Hepatocyte (in vitro differentiated cells): ENCODE measurements around the gene RELCH. TPM values are rescaled to one million over a fixed set of nuclear protein-coding genes. Genes with fewer than 3 reads are reported as not detected.
"Not testable (repeated sequence)": the region's sequence is repeated elsewhere in the genome, so short reads cannot be mapped to it uniquely, and the experiment has no call there.

Experiments
- DNase-seq: peaks from one replicate; pipeline ENCODE4 v3.0.0-alpha.2; 2016; ENCODE audit warnings: low spot score
- H2AFZ ChIP-seq: fragments of 200-600 bp; sonication (generic); 2 replicates; pipeline ENCODE4 v1.6.0; 2016; ENCODE audit warnings: antibody characterized with exemption, mild to moderate bottlenecking
- H3K27ac ChIP-seq: fragments of 200-600 bp; sonication (generic); 2 replicates; pipeline ENCODE4 v1.5.1; 2016; ENCODE audit warnings: mild to moderate bottlenecking
- H3K27me3 ChIP-seq: fragments of 200-600 bp; sonication (generic); 2 replicates; pipeline ENCODE4 v1.6.1; 2016
- H3K36me3 ChIP-seq: fragments of 200-600 bp; sonication (generic); replicated peaks from 2 replicates; pipeline ENCODE4 v1.5.1; 2016; ENCODE audit warnings: low read depth; ENCODE audit not compliant: insufficient read depth
- H3K4me1 ChIP-seq: fragments of 200-600 bp; sonication (generic); 2 replicates; pipeline ENCODE4 v1.5.1; 2016; ENCODE audit warnings: mild to moderate bottlenecking, moderate library complexity; ENCODE audit not compliant: insufficient read depth
- H3K4me2 ChIP-seq: fragments of 200-600 bp; sonication (generic); 2 replicates; pipeline ENCODE4 v1.6.0; 2016
- H3K4me3 ChIP-seq: fragments of 200-600 bp; sonication (generic); 2 replicates; pipeline ENCODE4 v1.5.1; 2016; ENCODE audit warnings: mild to moderate bottlenecking
- H3K79me2 ChIP-seq: fragments of 200-600 bp; sonication (generic); 2 replicates; pipeline ENCODE4 v1.6.0; 2017; ENCODE audit warnings: mild to moderate bottlenecking
- H3K9me2 ChIP-seq: fragments of 200-600 bp; sonication (generic); replicated peaks from 2 replicates; pipeline ENCODE4 v1.6.0; 2017; ENCODE audit warnings: mild to moderate bottlenecking; ENCODE audit not compliant: insufficient read depth
- H3K9me3 ChIP-seq: fragments of 200-600 bp; sonication (generic); 2 replicates; pipeline ENCODE4 v1.5.1; 2016; ENCODE audit warnings: low read depth, mild to moderate bottlenecking
- H4K20me1 ChIP-seq: fragments of 200-600 bp; sonication (generic); 2 replicates; pipeline ENCODE4 v1.6.0; 2016; ENCODE audit warnings: mild to moderate bottlenecking; ENCODE audit not compliant: insufficient read depth, poor library complexity, severe bottlenecking
- EZH2 ChIP-seq: fragments of 200-600 bp; sonication (generic); IDR thresholded peaks from 2 replicates; pipeline ENCODE4 v1.6.1; 2016; ENCODE audit warnings: antibody characterized with exemption, mild to moderate bottlenecking, borderline replicate concordance
- EZH2phosphoT487 ChIP-seq: fragments of 200-600 bp; sonication (generic); IDR thresholded peaks from one replicate; pipeline ENCODE4 v1.6.1; 2018; ENCODE audit warnings: antibody characterized with exemption, mild to moderate bottlenecking, low read depth, moderate library complexity; ENCODE audit not compliant: unreplicated experiment, severe bottlenecking
- WGBS: methylation state at CpG from one replicate; pipeline ENCODE4 v1.1.6; 2016; ENCODE audit warnings: low lambda C conversion rate; ENCODE audit errors: missing lambda C conversion rate; 5-methylcytosine and 5-hydroxymethylcytosine counted together
- polyA plus RNA-seq: library from polyadenylated mRNA; unstranded; fragments of >200 nt; fragmentation: Nextera tagmentation; extraction: Ambion mirVana; gene quantifications from 2 replicates; pipeline ENCODE4 v1.2.1, GENCODE V29; 2016
- total RNA-seq: library from RNA; depleted of rRNA; stranded (reverse); fragments of >200 nt; gene quantifications from 2 replicates; pipeline ENCODE4 v1.2.3, GENCODE V29; 2014
- TF ChIP-seq, protein P1 (sequence below): fragments of 200-600 bp; sonication (generic); IDR thresholded peaks from 2 replicates; pipeline ENCODE4 v1.5.1; 2016; ENCODE audit warnings: antibody characterized with exemption, mild to moderate bottlenecking; ENCODE audit not compliant: poor library complexity

RELCH gene
- total and polyA plus RNA-seq, 2 experiments from 2014 or later = 8.3 to 45.8 TPM

DNA sequence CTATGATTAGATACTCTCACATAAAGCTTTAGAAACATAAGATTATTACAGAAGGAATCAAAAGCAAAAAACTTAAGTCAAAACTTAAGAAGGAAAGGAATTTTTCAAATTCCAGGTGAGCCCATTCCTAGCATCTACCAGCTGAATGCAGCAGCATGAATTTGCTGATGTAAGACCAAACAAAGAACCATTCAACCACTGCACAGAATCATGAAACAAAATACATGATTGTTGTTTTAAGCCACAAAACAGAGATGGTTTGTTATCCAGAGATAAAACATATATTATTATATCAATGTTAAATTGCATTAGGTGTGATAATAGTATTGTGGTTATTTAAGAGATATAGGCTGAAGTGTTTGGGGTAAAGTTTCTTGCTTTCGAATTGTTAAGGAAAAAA lies 29.2 kb upstream of the RELCH start:
- H3K9me3 ChIP-seq = no peaks in the 10 kb centered on the region
- no peaks in the 10 kb centered on the region for H3K9me2 ChIP-seq
- no peak overlapping the region for H3K27ac ChIP-seq
- 96% methylated on average over 1 of the region's 1 CpG for WGBS
- H3K4me2 ChIP-seq = no peak overlapping the region
- no peak for DNase-seq
- H3K36me3 ChIP-seq = no peaks in the 10 kb centered on the region
- no peaks in the 10 kb centered on the region for H3K27me3 ChIP-seq
- H4K20me1 ChIP-seq = no peaks in the 10 kb centered on the region
- no peak overlapping the region for H2AFZ ChIP-seq
- H3K4me3 ChIP-seq = no peak overlapping the region
- H3K4me1 ChIP-seq = no peaks in the 10 kb centered on the region
- no peaks in the 10 kb centered on the region for H3K79me2 ChIP-seq
- TF ChIP-seq, protein P1, sequence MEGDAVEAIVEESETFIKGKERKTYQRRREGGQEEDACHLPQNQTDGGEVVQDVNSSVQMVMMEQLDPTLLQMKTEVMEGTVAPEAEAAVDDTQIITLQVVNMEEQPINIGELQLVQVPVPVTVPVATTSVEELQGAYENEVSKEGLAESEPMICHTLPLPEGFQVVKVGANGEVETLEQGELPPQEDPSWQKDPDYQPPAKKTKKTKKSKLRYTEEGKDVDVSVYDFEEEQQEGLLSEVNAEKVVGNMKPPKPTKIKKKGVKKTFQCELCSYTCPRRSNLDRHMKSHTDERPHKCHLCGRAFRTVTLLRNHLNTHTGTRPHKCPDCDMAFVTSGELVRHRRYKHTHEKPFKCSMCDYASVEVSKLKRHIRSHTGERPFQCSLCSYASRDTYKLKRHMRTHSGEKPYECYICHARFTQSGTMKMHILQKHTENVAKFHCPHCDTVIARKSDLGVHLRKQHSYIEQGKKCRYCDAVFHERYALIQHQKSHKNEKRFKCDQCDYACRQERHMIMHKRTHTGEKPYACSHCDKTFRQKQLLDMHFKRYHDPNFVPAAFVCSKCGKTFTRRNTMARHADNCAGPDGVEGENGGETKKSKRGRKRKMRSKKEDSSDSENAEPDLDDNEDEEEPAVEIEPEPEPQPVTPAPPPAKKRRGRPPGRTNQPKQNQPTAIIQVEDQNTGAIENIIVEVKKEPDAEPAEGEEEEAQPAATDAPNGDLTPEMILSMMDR = no peak
- TF ChIP-seq EZH2phosphoT487 (no peak), EZH2 (no peak)

DNA sequence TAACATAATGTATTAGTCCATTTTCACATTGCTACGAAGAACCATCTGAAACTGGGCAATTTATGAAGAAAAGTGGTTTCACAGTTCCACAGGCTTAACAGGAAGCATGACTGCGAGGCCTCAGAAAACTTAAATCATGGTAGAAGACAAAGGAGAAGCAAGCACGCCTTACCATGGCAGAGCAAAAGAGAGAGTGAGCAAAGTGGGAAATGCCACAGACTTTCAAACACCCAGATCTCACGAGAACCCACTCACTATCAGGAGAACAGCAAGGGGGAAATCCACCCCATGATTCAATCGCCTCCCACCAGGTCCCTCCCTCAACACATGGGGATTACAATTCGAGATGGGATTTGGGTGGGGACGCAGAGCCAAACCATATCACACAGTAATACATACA lies 22.7 kb upstream of the RELCH start:
- H3K27me3 ChIP-seq = no peaks in the 10 kb centered on the region
- TF ChIP-seq EZH2 = no peak
- peaks cover 9% of the 10 kb centered on the region for H3K79me2 ChIP-seq
- H3K4me2 ChIP-seq = no peak overlapping the region
- H3K9me3 ChIP-seq = no peaks in the 10 kb centered on the region
- WGBS = 93% methylated on average over 7 of the region's 7 CpGs
- no peaks in the 10 kb centered on the region for H3K9me2 ChIP-seq
- no peak for DNase-seq
- H2AFZ ChIP-seq = no peak overlapping the region
- H4K20me1 ChIP-seq = no peaks in the 10 kb centered on the region
- no peak overlapping the region for H3K4me3 ChIP-seq
- H3K4me1 ChIP-seq = no peaks in the 10 kb centered on the region
- H3K36me3 ChIP-seq = no peaks in the 10 kb centered on the region
- no peak overlapping the region for H3K27ac ChIP-seq

DNA sequence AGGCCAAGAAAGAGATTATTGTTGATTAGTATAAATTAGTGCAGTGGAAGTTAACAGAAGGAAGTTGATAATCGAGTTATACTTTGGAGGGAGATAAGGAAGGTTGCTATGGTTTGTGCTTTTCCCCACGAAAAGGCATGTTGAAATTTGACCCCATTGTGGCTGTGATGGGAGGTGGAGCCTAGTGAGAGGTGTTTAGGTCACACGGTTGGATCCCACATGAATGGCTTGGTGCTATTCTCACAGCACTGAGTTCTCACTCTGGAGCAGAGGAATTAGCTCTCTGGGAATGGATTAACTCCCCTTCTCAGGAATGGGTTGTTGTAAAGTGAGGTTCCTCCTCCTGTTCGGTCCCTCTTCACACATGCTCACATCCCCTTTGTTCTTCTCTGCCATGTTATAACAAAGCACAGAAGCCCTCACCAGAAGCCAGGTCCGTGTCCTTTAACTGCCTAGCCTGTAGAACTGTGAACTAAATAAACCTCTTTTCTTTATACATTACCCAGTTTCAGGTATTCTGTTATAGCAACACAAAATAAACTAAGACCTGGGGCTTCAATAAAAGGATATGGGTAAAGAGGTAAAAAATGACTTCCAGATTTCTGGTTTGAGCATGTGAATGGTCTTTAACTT lies 22.1 kb upstream of the RELCH start:
- Histone ChIP-seq H3K4me1 (no peaks in the 10 kb centered on the region), H3K27me3 (no peaks in the 10 kb centered on the region), H3K9me3 (no peaks in the 10 kb centered on the region), H4K20me1 (no peaks in the 10 kb centered on the region), H3K36me3 (no peaks in the 10 kb centered on the region), H3K4me2 (no peak overlapping the region), H3K79me2 (peaks cover 9% of the 10 kb centered on the region), H3K27ac (no peak overlapping the region), H3K9me2 (no peaks in the 10 kb centered on the region), H2AFZ (no peak overlapping the region), H3K4me3 (no peak overlapping the region)
- TF ChIP-seq EZH2phosphoT487 (no peak), EZH2 (no peak)
- TF ChIP-seq, protein P1 = no peak
- no peak for DNase-seq
- whole genome bisulfite sequencing = 62% methylated on average over 5 of the region's 5 CpGs

DNA sequence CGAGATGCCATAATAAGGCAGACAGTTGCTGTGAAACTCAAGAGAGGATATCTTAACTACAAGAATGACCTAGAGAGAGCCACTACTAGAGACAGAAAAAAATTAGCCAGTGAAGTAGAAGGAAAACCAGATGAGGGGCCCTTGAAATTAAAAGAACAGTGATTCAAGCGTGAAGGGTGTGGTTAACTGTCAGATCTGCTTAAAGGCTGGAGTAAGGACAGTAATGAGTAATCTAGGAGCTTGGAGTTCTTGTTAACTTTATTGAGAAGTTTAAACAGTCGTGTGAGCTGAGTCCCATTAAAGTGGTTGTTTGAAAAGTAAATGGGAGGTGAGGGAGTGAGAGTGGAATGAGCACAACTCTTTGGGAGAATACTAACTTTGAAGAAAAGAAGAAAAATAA lies 21.5 kb upstream of the RELCH start:
- no peak for DNase-seq
- H3K9me2 ChIP-seq = no peaks in the 10 kb centered on the region
- no peaks in the 10 kb centered on the region for H4K20me1 ChIP-seq
- H3K27ac ChIP-seq = no peak overlapping the region
- H3K36me3 ChIP-seq = no peaks in the 10 kb centered on the region
- no peak overlapping the region for H3K4me2 ChIP-seq
- H3K27me3 ChIP-seq = no peaks in the 10 kb centered on the region
- no peaks in the 10 kb centered on the region for H3K4me1 ChIP-seq
- H3K79me2 ChIP-seq = peaks cover 9% of the 10 kb centered on the region
- TF ChIP-seq, protein P1 = no peak
- TF ChIP-seq EZH2 (no peak), EZH2phosphoT487 (no peak)
- no peaks in the 10 kb centered on the region for H3K9me3 ChIP-seq
- H3K4me3 ChIP-seq = no peak overlapping the region
- H2AFZ ChIP-seq = no peak overlapping the region
- 78% methylated on average over 3 of the region's 3 CpGs for WGBS

DNA sequence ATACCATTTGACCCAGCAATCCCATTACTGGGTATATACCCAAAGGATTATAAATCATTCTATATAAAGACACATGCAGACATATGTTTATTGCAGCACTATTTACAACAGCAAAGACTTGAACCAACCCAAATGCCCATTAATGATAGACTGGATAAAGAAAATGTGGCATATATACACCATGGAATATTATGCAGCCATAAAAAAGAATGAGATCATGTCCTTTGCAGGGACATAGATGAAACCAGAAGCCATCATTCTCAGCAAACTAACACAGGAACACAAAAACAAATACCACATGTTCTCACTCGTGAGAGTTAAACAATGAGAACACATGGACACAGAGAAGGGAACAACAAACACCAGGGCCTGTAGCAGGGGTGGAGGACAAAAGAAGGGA lies 20.5 kb upstream of the RELCH start:
- not testable (repeated sequence) for H3K4me2 ChIP-seq, H4K20me1 ChIP-seq, H3K27me3 ChIP-seq, H3K36me3 ChIP-seq, H3K9me2 ChIP-seq, H3K79me2 ChIP-seq, H3K9me3 ChIP-seq, DNase-seq, H3K27ac ChIP-seq, H3K4me1 ChIP-seq, H2AFZ ChIP-seq, H3K4me3 ChIP-seq
- WGBS = 90% methylated on average over 1 of the region's 1 CpG
